Esophagus squamous epithelium (tissue), 5 donors: ENCODE measurements around the gene DOK6. TPM values are rescaled to one million over a fixed set of nuclear protein-coding genes. Genes with fewer than 3 reads are reported as not detected.

Experiments
- DNase-seq: peaks from one replicate; lab custom pipeline; 2025; lab: John Stamatoyannopoulos, UW
- H3K27ac ChIP-seq, 4 donors: fragments of 200-600 bp; sonication (generic); one replicate each; pipeline ENCODE4 v1.5.1; 2016 to 2019; ENCODE audit warnings: mild to moderate bottlenecking in 1 of 4
- H3K27me3 ChIP-seq, 4 donors: fragments of 200-600 bp; sonication (generic); 1 replicate in 3 of 4; 2 replicates in 1 of 4; pipeline versions ENCODE4 v1.5.1 to v1.6.0; 2017 to 2021; ENCODE audit warnings: antibody characterized with exemption in 1 of 4
- H3K36me3 ChIP-seq, 3 donors: fragments of 200-600 bp; sonication (generic); one replicate each; pipeline ENCODE4 v1.5.1; 2016 to 2019
- H3K4me1 ChIP-seq, 3 donors: fragments of 200-600 bp; sonication (generic); one replicate each; pipeline ENCODE4 v1.5.1; 2017 to 2019
- H3K4me3 ChIP-seq, 4 donors: fragments of 200-600 bp; sonication (generic); 1 replicate in 3 of 4; 2 replicates in 1 of 4; pipeline ENCODE4 v1.5.1; 2016 to 2019; ENCODE audit warnings: mild to moderate bottlenecking in 2 of 4, moderate library complexity in 1 of 4
- H3K9me3 ChIP-seq, 3 donors: fragments of 200-600 bp; sonication (generic); one replicate each; pipeline ENCODE4 v1.5.1; 2016 to 2019
- POLR2A ChIP-seq, 4 donors: fragments of 450-650 bp; IDR thresholded peaks; one replicate each; pipeline ENCODE4 v1.6.1; 2017; ENCODE audit warnings: antibody characterized with exemption in 4 of 4, mild to moderate bottlenecking in 4 of 4, moderate library complexity in 3 of 4
- WGBS, 2 donors: methylation state at CpG; one replicate each; pipeline ENCODE4 v1.1.5; 2018; 5-methylcytosine and 5-hydroxymethylcytosine counted together
- intact Hi-C: fragments of 100-400 bp; cut with DNase I; formaldehyde crosslinking; loops from one replicate; pipeline ENCODE4 v1.15.0; 2022
- total RNA-seq, 4 donors: library from RNA; depleted of rRNA; stranded (reverse); fragments of >200 nt; gene quantifications; one replicate each; pipeline ENCODE4 v1.1.0, GENCODE V29; 2016
- TF ChIP-seq, protein P1 (sequence below), 6 experiments: fragments of 450-650 bp in 4 of 6; fragments of 200-600 bp in 2 of 6; sonication (generic) in 2 of 6; IDR thresholded peaks; one replicate each; pipeline ENCODE4 v1.5.1; 2016 to 2019; ENCODE audit warnings: antibody characterized with exemption in 6 of 6, mild to moderate bottlenecking in 4 of 6, moderate library complexity in 4 of 6
- donor health status: DM: yes; HTN: yes; CAD: no.

Gene DOK6
- total RNA-seq, 4 donors from 2014 or later = 0.57 to 0.88 TPM; not detected in 2

DNA sequence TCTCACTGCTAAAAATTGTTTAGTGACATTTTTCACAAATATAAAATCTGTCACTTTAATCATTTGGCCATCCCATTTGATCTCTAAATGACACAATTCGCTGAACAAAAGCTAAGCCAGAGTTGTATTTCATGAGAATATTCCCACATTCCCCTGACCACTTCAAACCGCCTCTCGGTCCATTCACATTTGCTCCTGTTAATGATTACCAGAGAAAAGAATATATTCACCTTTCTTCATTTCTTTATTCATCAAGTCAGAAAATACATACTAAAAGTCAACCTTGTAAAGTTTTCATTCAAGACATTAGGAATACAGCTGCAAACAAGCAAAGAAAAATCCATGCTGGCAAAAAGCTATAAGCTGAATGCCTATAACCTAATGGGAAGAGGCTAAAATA is 225.5 kb downstream of the DOK6 start:
- H3K9me3 ChIP-seq = no peaks in the 10 kb centered on the region
- TF ChIP-seq POLR2A (IDR thresholded peaks at IDR 0.05) = no peak
- TF ChIP-seq, protein P1, sequence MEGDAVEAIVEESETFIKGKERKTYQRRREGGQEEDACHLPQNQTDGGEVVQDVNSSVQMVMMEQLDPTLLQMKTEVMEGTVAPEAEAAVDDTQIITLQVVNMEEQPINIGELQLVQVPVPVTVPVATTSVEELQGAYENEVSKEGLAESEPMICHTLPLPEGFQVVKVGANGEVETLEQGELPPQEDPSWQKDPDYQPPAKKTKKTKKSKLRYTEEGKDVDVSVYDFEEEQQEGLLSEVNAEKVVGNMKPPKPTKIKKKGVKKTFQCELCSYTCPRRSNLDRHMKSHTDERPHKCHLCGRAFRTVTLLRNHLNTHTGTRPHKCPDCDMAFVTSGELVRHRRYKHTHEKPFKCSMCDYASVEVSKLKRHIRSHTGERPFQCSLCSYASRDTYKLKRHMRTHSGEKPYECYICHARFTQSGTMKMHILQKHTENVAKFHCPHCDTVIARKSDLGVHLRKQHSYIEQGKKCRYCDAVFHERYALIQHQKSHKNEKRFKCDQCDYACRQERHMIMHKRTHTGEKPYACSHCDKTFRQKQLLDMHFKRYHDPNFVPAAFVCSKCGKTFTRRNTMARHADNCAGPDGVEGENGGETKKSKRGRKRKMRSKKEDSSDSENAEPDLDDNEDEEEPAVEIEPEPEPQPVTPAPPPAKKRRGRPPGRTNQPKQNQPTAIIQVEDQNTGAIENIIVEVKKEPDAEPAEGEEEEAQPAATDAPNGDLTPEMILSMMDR (IDR thresholded peaks at IDR 0.05) = no peak
- H3K27me3 ChIP-seq = no peaks in the 10 kb centered on the region
- no peaks in the 10 kb centered on the region for H3K36me3 ChIP-seq
- no peak overlapping the region for H3K4me3 ChIP-seq
- intact Hi-C loops = no loop called here
- no peaks in the 10 kb centered on the region for H3K4me1 ChIP-seq
- no peak overlapping the region for H3K27ac ChIP-seq
- 80 to 91% methylated on average over 3 of the region's 3 CpGs for WGBS, 2 donors
- no peak for DNase-seq

DNA sequence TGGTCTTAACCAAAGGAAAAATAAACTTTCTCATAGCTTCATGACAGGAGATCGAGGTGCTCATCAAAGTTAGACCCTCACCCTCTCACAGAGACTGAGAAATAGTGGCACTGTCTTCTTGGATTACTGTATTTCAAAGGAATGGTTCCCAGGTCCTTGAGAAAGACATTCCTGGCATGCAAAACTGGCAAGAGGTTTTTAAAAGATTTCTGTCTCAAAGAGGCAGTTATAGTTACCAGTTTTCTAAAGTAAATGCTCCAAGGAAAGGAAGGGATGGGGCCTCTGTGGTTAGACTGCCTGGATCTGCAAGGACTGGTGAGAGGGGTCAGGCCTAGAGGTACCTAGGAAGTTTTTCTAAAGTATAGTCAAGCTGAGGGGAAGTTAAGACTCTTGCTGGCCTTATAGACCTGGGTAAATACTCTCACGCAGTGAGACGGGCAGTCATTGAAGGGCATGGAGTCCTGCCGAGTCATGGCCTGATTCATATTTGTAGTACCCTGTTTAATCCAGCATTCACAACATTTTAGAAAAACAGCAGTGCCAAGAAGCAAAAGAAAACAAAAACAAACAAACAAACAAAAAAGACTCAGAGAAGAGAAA is 226.1 kb downstream of the DOK6 start:
- Histone ChIP-seq H3K36me3 (no peaks in the 10 kb centered on the region), H3K9me3 (no peaks in the 10 kb centered on the region), H3K27ac (no peak overlapping the region), H3K4me3 (no peak overlapping the region), H3K27me3 (no peaks in the 10 kb centered on the region), H3K4me1 (no peaks in the 10 kb centered on the region)
- 72 to 77% methylated on average over 4 of the region's 4 CpGs for WGBS, 2 donors
- no peak for TF ChIP-seq POLR2A (IDR thresholded peaks at IDR 0.05)
- TF ChIP-seq, protein P1 (IDR thresholded peaks at IDR 0.05) = no peak
- intact Hi-C loops = no loop called here
- DNase-seq = no peak

GRCh38 chr18:69628774-69629359 is 228.2 kb downstream of the DOK6 start:
- H3K27me3 ChIP-seq = no peaks in the 10 kb centered on the region
- no peak for DNase-seq
- TF ChIP-seq, protein P1 (IDR thresholded peaks at IDR 0.05) = no peak
- no peak for TF ChIP-seq POLR2A (IDR thresholded peaks at IDR 0.05)
- no peak overlapping the region for H3K4me3 ChIP-seq
- no peaks in the 10 kb centered on the region for H3K9me3 ChIP-seq
- intact Hi-C loops = no loop called here
- H3K36me3 ChIP-seq = no peaks in the 10 kb centered on the region
- no peaks in the 10 kb centered on the region for H3K4me1 ChIP-seq
- no peak overlapping the region for H3K27ac ChIP-seq
- 46 to 51% methylated on average over 2 of the region's 2 CpGs for WGBS, 2 donors

GRCh38 chr18:69631281-69631680 is 230.6 kb downstream of the DOK6 start:
- DNase-seq = no peak
- Histone ChIP-seq H3K9me3 (no peaks in the 10 kb centered on the region), H3K4me1 (no peaks in the 10 kb centered on the region), H3K36me3 (no peaks in the 10 kb centered on the region), H3K4me3 (no peak overlapping the region), H3K27me3 (no peaks in the 10 kb centered on the region), H3K27ac (no peak overlapping the region)
- WGBS, 2 donors = 22 to 42% methylated on average over 3 of the region's 3 CpGs
- TF ChIP-seq, protein P1 (IDR thresholded peaks at IDR 0.05) = no peak
- TF ChIP-seq POLR2A (IDR thresholded peaks at IDR 0.05) = no peak
- intact Hi-C loops = no loop called here

GRCh38 chr18:69635482-69635881 is 234.8 kb downstream of the DOK6 start:
- intact Hi-C loops = no loop called here
- H3K27me3 ChIP-seq = no peaks in the 10 kb centered on the region
- H3K27ac ChIP-seq = no peak overlapping the region
- no peaks in the 10 kb centered on the region for H3K4me1 ChIP-seq
- DNase-seq = no peak
- 62 to 78% methylated on average over 2 of the region's 2 CpGs for WGBS, 2 donors
- TF ChIP-seq, protein P1 (IDR thresholded peaks at IDR 0.05) = no peak
- no peak for TF ChIP-seq POLR2A (IDR thresholded peaks at IDR 0.05)
- H3K9me3 ChIP-seq = no peaks in the 10 kb centered on the region
- no peaks in the 10 kb centered on the region for H3K36me3 ChIP-seq
- no peak overlapping the region for H3K4me3 ChIP-seq
